GM18951 (cell line): ENCODE data around the gene PDP2.
"Not testable (repeated sequence)": the region's sequence is repeated elsewhere in the genome, so short reads cannot be mapped to it uniquely, and the experiment has no call there.

Experiments
- POLR2A ChIP-seq: IDR thresholded peaks from 4 replicates; pipeline ENCODE4 v1.6.1; 2011; ENCODE audit warnings: mild to moderate bottlenecking; ENCODE audit not compliant: insufficient read length, insufficient read depth; ENCODE audit errors: extremely low read depth
- in situ Hi-C: fragments of 300-500 bp; cut with MboI; formaldehyde crosslinking; loops from one replicate; pipeline ENCODE4 v1.12.0; 2022; ENCODE audit warnings: low sequenced_read_pairs, mixed read lengths, inconsistent platforms; ENCODE audit not compliant: unreplicated experiment

PDP2 gene

GRCh38 chr16:66925322-66925840, 45.1 kb downstream of the PDP2 start, which contains the start of gene RRAD:
Gene RRAD, minus strand, starts transcription at chr16:66925535. Its CDS starts 356 bp downstream, at chr16:66925179.
- in situ Hi-C loops = no loop called here
- peak; percentile 19 for TF ChIP-seq POLR2A

- no peak for TF ChIP-seq POLR2A
- in situ Hi-C loops = no loop called here
Observed at GRCh38 chr16:66926171-66926947, 46.0 kb downstream of the PDP2 start.

GRCh38 chr16:66926961-66927436, 46.7 kb downstream of the PDP2 start:
- TF ChIP-seq POLR2A = no peak
- in situ Hi-C loops = no loop called here

GRCh38 chr16:66927918-66928649, 47.8 kb downstream of the PDP2 start:
- in situ Hi-C loops = no loop called here
- TF ChIP-seq POLR2A = no peak

GRCh38 chr16:66928702-66929388, 48.5 kb downstream of the PDP2 start:
- TF ChIP-seq POLR2A = no peak
- in situ Hi-C loops = no loop called here

DNA sequence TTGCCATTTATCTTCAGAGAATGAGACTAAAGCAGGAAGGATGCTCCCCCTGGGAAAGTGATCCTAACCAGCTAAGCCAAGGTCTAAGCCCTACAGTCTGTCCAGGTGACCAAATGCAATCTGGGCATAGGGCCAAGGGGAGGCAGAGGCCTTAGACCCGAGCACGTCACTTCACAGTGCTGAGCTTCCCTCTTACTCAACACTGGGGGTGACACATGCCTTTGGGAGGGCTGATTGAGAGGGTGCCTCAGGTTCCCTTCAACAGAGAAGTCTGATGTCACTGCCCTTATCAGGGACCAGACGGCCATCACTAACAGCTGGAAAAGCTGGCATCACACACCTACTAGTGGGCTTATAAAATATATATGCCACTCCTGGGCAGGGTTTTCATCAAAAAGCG, 49.9 kb downstream of the PDP2 start:
- TF ChIP-seq POLR2A = no peak
- in situ Hi-C loops = no loop called here

GRCh38 chr16:66931665-66932064, 51.4 kb downstream of the PDP2 start:
- TF ChIP-seq POLR2A = no peak
- in situ Hi-C loops = no loop called here

DNA sequence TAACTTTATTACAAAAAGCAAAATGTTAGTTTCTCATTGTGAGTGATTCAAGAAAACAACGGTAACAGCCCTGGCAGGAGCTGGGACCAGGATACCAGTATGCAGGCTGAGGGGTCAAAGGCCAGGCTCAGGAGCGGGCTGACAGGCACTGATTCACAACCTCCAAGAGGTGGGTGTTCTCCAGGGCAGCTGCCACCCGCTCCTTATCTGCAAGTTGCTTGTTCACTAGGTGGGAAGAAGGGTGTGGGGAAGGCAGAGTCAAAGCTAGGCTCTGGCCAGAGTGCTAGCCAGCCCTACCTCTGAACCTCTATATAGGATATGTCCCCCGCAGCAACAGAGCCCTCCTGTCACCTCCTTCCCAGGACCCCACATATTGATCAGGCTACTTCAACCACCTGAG, 51.8 kb downstream of the PDP2 start:
- in situ Hi-C loops = no loop called here
- no peak for TF ChIP-seq POLR2A

DNA sequence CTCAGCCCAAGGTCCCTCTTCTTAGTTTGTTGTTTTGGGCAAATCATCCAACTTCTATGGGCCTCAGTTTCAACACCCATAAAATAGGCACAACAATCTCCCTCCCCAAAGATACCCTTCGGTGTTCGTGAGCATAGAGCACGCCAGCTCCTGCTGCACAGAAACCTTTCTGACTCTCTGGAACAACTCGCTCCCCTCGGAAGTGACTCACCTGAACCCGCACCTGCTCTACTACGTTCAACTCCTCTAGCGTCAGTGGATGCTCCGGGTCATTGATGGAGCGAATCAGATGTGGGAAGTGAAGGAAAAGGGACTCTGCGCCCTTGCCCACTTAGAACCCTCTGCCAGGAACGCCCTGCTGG, 53.4 kb downstream of the PDP2 start:
- no peak for TF ChIP-seq POLR2A
- in situ Hi-C loops = no loop called here

DNA sequence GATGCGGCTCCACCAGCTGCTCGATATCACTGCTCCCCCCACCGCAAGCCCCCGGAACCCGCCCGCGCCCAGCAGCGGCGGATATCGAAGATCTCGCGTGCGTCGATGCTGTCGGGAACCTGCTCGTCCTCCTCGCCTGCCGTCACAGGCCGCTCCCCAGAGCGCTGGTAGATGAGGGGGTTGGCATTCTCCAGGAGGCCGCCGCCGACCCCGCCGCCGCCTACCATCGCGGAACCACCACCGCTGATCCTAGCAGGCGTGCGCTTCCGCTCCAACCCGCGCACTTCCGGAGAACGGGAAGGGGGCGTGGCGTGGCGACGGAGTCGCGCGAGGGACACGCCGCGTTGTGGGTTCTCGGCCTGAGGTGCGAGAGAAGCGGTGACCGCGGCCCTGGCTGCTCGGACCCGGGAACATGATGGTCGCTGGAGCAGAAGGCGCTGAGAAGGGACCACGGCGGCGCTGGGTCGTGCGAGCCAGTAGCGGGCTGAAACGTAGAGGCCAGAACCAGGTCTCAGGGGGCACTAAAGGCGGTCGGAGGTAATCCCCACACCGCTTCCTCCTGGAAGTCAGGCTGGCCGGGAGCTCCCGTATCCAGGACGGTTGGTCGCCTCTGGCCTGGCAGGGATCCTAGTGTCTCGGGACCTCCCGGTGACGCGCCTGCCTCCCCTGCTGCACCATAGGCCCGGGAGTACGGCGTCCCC, 54.0 kb downstream of the PDP2 start, which contains the start of gene CIAO2B:
CIAO2B (minus strand) TSS at position 265 of the 701 bp plus-strand sequence; CDS start at position 227, 38 bp downstream.
- in situ Hi-C loops = no loop called here

GRCh38 chr16:66934839-66935313, 54.6 kb downstream of the PDP2 start:
- in situ Hi-C loops = not testable (repeated sequence)

More for the DNA sequence above, 54.0 kb downstream of the PDP2 start, which contains the start of gene CIAO2B:
- TF ChIP-seq POLR2A = peak; percentile 91

- no peak for TF ChIP-seq POLR2A
- in situ Hi-C loops = no loop called here
Observed at GRCh38 chr16:66935314-66936011, 55.1 kb downstream of the PDP2 start, which contains the start of gene CES2. Gene CES2, plus strand, starts transcription at chr16:66935516. Its CDS starts 120 bp downstream, at chr16:66935636.
